ENCODE data around the gene CTNNBIP1. TPM values are rescaled to one million over a fixed set of nuclear protein-coding genes. Genes with fewer than 3 reads are reported as not detected.

The CTNNBIP1 gene
- total and polyA plus RNA-seq, 9 of the 15 experiments (the other 6 are each of a cell fraction or from before 2014, with no cell fraction given), result 0.65 to 29.2 (median 14.7) TPM

- TF ChIP-seq ZFP91 (CRISPR knock-in tag; IDR thresholded peaks at IDR 0.05) (no peak), ZNF695 (CRISPR knock-in tag; IDR thresholded peaks at IDR 0.05) (no peak), KDM1A (IDR thresholded peaks at IDR 0.05) (no peak), ZNF76 (CRISPR knock-in tag; IDR thresholded peaks at IDR 0.05; ENCODE audit: borderline replicate concordance) (no peak), ZNF280B (CRISPR knock-in tag; IDR thresholded peaks at IDR 0.05) (no peak)
- TF ChIP-seq, protein P1, sequence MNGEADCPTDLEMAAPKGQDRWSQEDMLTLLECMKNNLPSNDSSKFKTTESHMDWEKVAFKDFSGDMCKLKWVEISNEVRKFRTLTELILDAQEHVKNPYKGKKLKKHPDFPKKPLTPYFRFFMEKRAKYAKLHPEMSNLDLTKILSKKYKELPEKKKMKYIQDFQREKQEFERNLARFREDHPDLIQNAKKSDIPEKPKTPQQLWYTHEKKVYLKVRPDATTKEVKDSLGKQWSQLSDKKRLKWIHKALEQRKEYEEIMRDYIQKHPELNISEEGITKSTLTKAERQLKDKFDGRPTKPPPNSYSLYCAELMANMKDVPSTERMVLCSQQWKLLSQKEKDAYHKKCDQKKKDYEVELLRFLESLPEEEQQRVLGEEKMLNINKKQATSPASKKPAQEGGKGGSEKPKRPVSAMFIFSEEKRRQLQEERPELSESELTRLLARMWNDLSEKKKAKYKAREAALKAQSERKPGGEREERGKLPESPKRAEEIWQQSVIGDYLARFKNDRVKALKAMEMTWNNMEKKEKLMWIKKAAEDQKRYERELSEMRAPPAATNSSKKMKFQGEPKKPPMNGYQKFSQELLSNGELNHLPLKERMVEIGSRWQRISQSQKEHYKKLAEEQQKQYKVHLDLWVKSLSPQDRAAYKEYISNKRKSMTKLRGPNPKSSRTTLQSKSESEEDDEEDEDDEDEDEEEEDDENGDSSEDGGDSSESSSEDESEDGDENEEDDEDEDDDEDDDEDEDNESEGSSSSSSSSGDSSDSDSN (IDR thresholded peaks at IDR 0.05; ENCODE audit: borderline replicate concordance in 1 of 2, low read depth in 2 of 2, low read length in 2 of 2), result no peak
Observed at GRCh38 chr1:9867408-9868243, 42.4 kb downstream of the CTNNBIP1 start (continued).
